Sigmoid colon (tissue), 4 donors: ENCODE data around the gene AGBL1.

Experiments used
- CTCF ChIP-seq, 4 experiments: fragments of 450-650 bp in 3 of 4; fragments of 200-600 bp in 1 of 4; IDR thresholded peaks; one replicate each; pipeline ENCODE4 v1.5.1; 2016 to 2019; ENCODE audit warnings: antibody characterized with exemption in 4 of 4, mild to moderate bottlenecking in 3 of 4, moderate library complexity in 2 of 4
- POLR2A ChIP-seq, 2 donors: fragments of 450-650 bp; IDR thresholded peaks; one replicate each; pipeline ENCODE4 v1.6.1; 2016; ENCODE audit warnings: antibody characterized with exemption in 2 of 2, mild to moderate bottlenecking in 2 of 2, moderate library complexity in 2 of 2
- POLR2AphosphoS5 ChIP-seq, 4 donors: sonication (generic); formaldehyde crosslinking; IDR thresholded peaks; one replicate each; pipeline ENCODE4 v1.6.1; 2017; ENCODE audit warnings: antibody characterized with exemption in 4 of 4

GRCh38 chr15:87032295-87032694 lies 952.6 kb downstream of the AGBL1 start:
- no peak for TF ChIP-seq POLR2A (IDR thresholded peaks at IDR 0.05)
- no peak for TF ChIP-seq CTCF (IDR thresholded peaks at IDR 0.05)
- TF ChIP-seq POLR2AphosphoS5 (IDR thresholded peaks at IDR 0.05) = no peak
